Lower leg skin (tissue), 4 donors: Measurements from ENCODE around the gene TADA2B. TPM values are rescaled to one million over a fixed set of nuclear protein-coding genes. Genes with fewer than 3 reads are reported as not detected.

Experiments
- DNase-seq, 2 donors: peaks; one replicate each; pipeline ENCODE4 v3.0.0-alpha.2; 2019; ENCODE audit warnings: low spot score in 2 of 2
- H3K4me3 ChIP-seq: fragments of 200-600 bp; sonication (generic); 2 replicates; pipeline ENCODE4 v1.5.1; 2017; ENCODE audit warnings: mild to moderate bottlenecking, low read depth; ENCODE audit not compliant: poor library complexity, severe bottlenecking
- CTCF ChIP-seq, 3 donors: fragments of 450-650 bp; IDR thresholded peaks; one replicate each; pipeline ENCODE4 v1.5.1; 2016; ENCODE audit warnings: antibody characterized with exemption in 3 of 3, mild to moderate bottlenecking in 3 of 3, moderate library complexity in 2 of 3
- POLR2A ChIP-seq, 2 donors: fragments of 450-650 bp; IDR thresholded peaks; one replicate each; pipeline ENCODE4 v1.6.1; 2016 to 2017; ENCODE audit warnings: antibody characterized with exemption in 2 of 2, mild to moderate bottlenecking in 1 of 2, moderate library complexity in 1 of 2
- WGBS, 2 donors: methylation state at CpG; one replicate each; pipeline ENCODE4 v1.1.5; 2018; 5-methylcytosine and 5-hydroxymethylcytosine counted together
- intact Hi-C: fragments of 100-400 bp; cut with DNase I; formaldehyde crosslinking; loops from one replicate; pipeline ENCODE4 v1.15.0; 2023; ENCODE audit warnings: low total_unique reads
- total RNA-seq, 4 donors: library from RNA; depleted of rRNA; stranded (reverse); fragments of >200 nt; gene quantifications; one replicate each; pipeline ENCODE4 v1.1.0, GENCODE V29; 2016

Gene TADA2B
- total RNA-seq, 4 donors from 2014 or later, result 26.2 to 30.0 (median 27.2) TPM

GRCh38 chr4:7063362-7063761 is 20.2 kb downstream of the TADA2B start:
- WGBS, 2 donors, result 66 to 69% methylated on average over 4 of the region's 4 CpGs
- no peak for DNase-seq
- no peak overlapping the region for H3K4me3 ChIP-seq
- no peak for TF ChIP-seq CTCF (IDR thresholded peaks at IDR 0.05)
- no peak for TF ChIP-seq POLR2A (IDR thresholded peaks at IDR 0.05)
- intact Hi-C loops, result no loop called here

- H3K4me3 ChIP-seq, result no peak overlapping the region
- no peak for TF ChIP-seq POLR2A (IDR thresholded peaks at IDR 0.05)
- TF ChIP-seq CTCF (IDR thresholded peaks at IDR 0.05), result no peak
- intact Hi-C loops, result loop anchor here (5.0 kb wide), 1 partner anchor 89 kb away; no protein-coding TSS in a partner anchor
- 94 to 97% methylated on average over 11 of the region's 11 CpGs for WGBS, 2 donors
- no peak for DNase-seq
These were observed 22.8 kb downstream of the TADA2B start for GRCh38 chr4:7066006-7066405.

GRCh38 chr4:7066493-7066892 is 23.3 kb downstream of the TADA2B start:
- 87 to 93% methylated on average over 4 of the region's 4 CpGs for WGBS, 2 donors
- intact Hi-C loops, result loop anchor here (5.0 kb wide), 1 partner anchor 89 kb away; no protein-coding TSS in a partner anchor
- no peak overlapping the region for H3K4me3 ChIP-seq
- DNase-seq, result no peak
- TF ChIP-seq POLR2A (IDR thresholded peaks at IDR 0.05) (no peak), CTCF (IDR thresholded peaks at IDR 0.05) (no peak)

GRCh38 chr4:7067126-7067451 is 23.9 kb downstream of the TADA2B start:
- DNase-seq, result no peak
- TF ChIP-seq CTCF (IDR thresholded peaks at IDR 0.05), result no peak
- no peak for TF ChIP-seq POLR2A (IDR thresholded peaks at IDR 0.05)
- peak overlapping the region; percentile 93 for H3K4me3 ChIP-seq
- intact Hi-C loops, result loop anchor here (5.0 kb wide), 1 partner anchor 90 kb away; no protein-coding TSS in a partner anchor
- 2 to 4% methylated on average over 13 of the region's 13 CpGs for WGBS, 2 donors

- peak; percentile 91 to 100 for DNase-seq
- TF ChIP-seq POLR2A (IDR thresholded peaks at IDR 0.05), result peak in 1 of 2 donors; percentile 88
- TF ChIP-seq CTCF (IDR thresholded peaks at IDR 0.05), result no peak
- intact Hi-C loops, result loop anchor here (5.0 kb wide), 1 partner anchor 90 kb away; no protein-coding TSS in a partner anchor
- peak within 1 kb of the TSS; percentile 93 for H3K4me3 ChIP-seq
- 0% methylated on average over 28 to 40 of the region's 81 CpGs for WGBS, 2 donors
These were observed 24.5 kb downstream of the TADA2B start, which contains the start of gene GRPEL1 for GRCh38 chr4:7067452-7068278. GRPEL1 (minus strand) TSS chr4:7068064; CDS start chr4:7068032, 32 bp downstream.
